Renal cortex interstitium (tissue), 11 donors: ENCODE results near the gene IDH2. TPM values are rescaled to one million over a fixed set of nuclear protein-coding genes. Genes with fewer than 3 reads are reported as not detected.
"Not testable (repeated sequence)": the region's sequence is repeated elsewhere in the genome, so short reads cannot be mapped to it uniquely, and the experiment has no call there.

ENCODE experiments used
- DNase-seq, 11 donors: peaks; one replicate each; pipeline ENCODE4 v3.0.0-alpha.2; 2013; ENCODE audit warnings: low read depth in 9 of 11, low spot score in 4 of 11; ENCODE audit errors: extremely low read depth in 1 of 11
- polyA plus RNA-seq, 3 donors: library from polyadenylated mRNA; unstranded; fragments of 120-200 nt; gene quantifications; one replicate each; pipeline ENCODE4 v1.2.1, GENCODE V29; 2013; ENCODE audit not compliant: insufficient read length in 3 of 3

IDH2 gene
- polyA plus RNA-seq, 3 donors, result 175 to 241 (median 184) TPM

DNA sequence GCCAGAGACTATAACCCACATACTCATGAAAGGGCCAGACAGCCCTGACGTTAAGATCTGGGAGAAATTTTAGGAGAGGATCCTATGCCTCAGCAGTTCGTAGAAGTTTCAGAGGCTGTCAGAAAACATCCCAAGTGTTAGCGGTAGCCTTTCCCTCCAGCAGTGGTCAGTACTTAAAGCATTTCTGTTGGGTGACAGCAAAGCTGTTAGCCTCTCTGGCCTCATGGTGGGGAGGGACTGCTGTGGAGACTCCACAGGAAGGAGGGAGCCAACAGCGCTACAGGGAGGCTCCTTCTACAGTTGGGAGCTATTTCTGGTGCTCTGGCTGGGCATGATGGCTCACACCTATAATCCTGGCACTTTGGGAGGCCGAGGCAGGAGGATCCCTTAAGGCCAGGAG, 27.4 kb downstream of the IDH2 start:
- DNase-seq, result no peak

DNA sequence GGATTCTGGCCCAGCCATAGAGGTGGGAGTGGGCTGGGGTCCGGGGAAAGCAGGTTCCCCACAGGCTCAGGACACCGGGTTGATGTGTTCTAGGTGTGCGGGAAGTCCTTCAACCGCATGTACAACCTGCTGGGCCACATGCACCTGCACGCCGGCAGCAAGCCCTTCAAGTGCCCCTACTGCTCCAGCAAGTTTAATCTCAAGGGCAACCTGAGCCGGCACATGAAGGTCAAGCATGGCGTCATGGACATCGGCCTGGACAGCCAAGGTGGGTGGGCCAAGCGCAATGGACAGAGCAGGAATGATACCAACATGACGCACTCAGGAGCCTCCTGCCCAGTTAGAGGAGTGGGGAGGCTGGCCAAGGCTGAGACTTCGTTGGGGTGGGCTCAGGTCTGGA, 28.2 kb downstream of the IDH2 start:
- DNase-seq, result no peak

DNA sequence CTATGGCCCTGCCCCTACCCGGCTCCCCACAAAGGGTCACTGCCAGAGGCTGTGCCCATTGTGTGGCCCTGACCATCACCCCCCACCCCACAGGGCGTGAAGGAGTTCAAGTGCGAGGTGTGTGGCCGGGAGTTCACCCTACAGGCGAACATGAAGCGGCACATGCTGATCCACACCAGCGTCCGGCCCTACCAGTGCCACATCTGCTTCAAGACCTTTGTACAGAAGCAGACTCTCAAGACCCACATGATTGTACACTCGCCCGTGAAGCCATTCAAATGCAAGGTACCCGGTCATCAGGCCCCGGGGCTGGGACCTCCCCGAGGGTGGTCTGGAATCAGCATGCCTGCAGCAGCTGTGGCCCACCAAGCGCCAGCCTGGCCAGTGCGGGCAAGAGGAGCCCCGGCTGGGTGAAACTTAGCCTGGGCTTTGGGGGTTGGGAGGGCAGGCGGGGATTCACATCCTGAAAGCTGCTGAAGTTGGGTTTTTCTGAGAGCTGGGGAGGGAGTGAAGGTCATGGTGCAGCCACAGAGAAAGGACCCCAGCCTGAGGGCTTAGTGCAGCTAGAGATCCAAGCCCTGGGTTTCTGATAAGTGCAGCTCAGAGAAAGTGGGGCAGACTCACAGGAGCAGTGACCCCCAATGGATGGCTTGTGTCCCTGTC, 29.2 kb downstream of the IDH2 start:
- no peak for DNase-seq

DNA sequence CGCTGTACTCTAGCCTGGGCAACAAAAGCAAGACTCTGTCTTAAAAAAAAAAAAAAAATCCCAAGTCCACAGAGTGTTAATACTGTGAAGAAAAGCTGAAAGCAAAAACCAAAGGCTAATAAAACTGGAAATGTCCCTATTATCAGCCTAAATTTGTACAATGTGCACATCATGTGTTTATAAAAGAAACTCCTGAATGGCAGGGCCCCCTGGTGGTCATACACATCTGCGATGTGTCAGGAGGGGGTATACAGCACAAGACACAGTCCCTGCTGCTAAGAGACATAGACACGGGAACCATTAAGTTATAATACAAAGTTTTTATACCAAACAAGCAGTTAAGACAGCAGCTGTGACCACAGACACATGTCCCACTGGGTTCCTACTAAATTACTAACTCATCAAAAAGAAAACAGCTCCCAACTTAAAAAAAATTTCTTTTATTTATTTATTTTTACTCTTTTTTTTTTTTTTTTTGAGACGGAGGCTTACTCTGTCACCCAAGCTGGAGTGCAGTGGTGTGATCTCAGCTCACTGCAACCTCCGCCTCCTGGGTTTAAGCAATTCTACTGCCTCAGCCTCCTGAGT, 31.0 kb downstream of the IDH2 start:
- DNase-seq, result peak in 9 of 11 donors; percentile 62 to 79 (median 73)

DNA sequence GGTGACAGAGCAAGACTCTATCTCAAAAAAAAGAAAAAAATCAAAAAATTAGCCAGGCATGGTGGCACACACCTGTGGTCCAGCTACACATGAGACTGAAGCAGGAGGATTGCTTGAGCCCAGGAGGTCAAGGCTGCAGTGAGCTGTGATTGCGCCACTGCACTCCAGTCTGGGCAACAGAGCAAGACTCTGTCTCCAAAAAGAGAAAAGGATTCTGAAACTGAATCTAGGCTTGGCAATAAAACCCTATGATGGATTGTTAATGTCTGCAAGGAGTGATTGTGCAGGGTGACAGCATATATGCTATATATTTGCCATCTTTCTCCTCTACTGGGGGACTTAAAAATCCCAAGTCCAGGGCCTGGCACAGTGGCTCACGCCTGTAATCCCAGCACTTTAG, 31.6 kb downstream of the IDH2 start:
- DNase-seq, result not testable (repeated sequence)

DNA sequence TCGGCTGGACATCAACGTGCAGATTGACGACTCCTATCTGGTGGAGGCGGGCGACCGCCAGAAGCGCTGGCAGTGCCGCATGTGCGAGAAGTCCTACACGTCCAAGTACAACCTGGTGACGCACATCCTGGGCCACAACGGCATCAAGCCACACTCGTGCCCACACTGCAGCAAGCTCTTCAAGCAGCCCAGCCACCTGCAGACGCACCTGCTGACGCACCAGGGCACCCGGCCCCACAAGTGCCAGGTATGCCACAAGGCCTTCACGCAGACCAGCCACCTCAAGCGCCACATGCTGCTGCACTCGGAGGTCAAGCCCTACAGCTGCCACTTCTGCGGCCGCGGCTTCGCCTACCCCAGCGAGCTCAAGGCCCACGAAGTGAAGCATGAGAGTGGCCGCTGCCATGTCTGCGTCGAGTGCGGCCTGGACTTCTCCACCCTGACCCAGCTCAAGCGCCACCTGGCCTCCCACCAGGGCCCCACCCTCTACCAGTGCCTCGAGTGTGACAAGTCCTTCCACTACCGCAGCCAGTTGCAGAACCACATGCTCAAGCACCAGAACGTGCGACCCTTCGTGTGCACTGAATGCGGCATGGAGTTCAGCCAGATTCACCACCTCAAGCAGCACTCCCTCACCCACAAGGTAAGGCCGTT, 34.2 kb downstream of the IDH2 start:
- no peak for DNase-seq

DNA sequence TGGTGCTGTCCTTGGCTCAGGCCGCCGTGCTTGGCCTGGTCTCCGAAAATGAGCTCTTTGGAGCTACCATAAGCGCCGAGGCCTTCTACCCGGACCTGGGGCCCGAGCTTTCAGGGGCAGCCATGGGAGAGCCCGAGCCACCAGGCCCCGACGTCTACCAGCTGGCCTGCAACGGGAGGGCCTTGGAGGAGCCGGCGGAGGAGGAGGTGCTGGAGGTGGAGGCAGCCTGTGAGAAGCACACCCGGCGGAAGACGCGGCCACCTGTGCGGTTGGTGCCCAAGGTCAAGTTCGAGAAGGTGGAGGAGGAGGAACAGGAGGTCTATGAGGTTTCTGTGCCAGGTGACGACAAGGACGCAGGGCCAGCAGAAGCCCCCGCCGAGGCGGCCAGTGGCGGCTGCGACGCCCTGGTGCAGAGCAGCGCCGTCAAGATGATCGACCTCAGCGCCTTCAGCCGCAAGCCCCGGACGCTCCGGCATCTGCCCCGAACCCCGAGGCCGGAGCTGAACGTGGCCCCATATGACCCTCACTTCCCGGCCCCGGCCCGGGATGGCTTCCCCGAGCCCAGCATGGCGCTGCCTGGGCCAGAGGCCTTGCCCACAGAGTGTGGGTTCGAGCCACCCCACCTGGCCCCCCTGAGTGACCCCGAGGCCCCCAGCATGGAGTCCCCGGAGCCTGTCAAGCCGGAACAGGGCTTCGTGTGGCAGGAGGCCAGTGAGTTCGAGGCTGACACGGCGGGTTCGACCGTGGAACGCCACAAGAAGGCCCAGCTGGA, 34.9 kb downstream of the IDH2 start:
- no peak for DNase-seq

DNA sequence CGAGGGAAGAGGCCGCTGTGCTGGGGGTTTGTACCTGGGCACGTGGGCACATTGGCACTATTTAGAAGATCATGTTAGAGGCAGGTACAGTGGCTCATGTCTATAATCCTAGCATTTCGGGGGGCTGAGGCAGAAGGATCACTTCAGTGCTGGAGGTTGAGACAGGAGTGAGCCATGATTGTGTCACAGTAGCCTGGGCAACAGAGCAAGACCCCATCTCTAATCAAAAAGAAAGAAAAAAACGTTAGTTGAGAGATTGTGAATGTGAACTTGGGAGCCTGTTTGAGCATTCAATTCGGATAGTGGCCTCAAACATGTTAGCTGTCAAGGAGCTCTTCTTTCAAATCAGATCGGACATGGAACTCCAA, 36.6 kb downstream of the IDH2 start:
- DNase-seq, result no peak

DNA sequence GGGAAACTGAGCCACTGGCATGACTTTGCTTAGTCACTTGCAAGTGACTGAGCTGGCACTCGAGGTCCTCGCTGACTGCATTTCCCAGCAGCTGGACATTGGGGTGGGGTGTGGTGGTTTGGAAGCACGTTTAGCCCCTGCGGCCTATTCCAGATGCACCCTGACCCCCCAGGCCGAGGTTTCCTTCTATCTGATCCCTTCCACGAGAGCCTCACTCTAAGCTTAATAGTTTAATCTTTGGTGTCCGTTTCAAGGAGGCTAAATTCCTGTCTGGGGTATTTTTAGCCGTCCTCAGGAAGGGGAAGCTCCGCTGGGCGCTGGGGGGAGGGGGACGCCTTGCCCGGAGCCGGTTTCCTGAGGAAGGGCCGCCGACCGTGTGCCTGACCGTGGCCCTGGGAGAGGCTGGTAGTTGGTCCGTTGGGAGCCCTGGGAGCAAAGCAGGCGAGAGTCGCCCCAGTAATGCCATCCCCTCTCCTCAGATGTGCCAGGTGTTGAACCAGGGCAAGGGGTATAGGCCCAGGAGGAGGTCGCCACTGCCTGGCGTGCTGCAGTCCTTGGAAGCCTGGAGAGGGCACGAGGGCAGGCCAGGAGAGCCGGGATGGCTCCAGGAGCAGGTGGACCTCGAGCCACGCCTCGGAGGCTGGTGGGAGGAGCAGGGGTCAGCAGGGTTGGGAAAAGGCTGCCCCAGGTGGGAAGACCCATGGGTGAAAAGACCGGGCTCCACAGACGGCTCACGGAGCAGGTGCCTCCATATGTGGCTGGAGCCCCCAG, 37.2 kb downstream of the IDH2 start:
- no peak for DNase-seq

DNA sequence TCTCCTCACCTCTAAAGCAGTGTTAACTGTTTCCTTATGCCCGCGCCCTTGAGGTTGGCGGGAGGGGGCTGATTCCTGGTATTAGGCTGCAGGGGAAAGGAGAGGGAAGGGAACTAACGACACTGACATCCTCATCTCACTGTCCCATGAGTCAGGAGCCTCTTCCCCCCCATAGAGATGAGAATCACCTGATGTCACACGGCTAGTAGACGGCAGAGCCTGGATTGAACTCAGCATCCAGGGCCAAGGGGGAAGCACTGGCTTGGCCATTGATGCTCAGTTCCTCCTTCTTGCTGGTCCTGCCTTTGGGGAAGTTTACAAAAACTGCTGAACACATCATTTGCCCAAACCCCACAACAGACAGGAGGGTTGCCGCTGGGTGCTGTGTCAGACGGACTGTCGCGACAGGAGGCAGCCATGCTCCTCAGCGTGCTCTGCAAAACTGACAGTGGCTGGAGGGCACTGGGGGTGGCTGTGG, 38.5 kb downstream of the IDH2 start:
- DNase-seq, result no peak

DNA sequence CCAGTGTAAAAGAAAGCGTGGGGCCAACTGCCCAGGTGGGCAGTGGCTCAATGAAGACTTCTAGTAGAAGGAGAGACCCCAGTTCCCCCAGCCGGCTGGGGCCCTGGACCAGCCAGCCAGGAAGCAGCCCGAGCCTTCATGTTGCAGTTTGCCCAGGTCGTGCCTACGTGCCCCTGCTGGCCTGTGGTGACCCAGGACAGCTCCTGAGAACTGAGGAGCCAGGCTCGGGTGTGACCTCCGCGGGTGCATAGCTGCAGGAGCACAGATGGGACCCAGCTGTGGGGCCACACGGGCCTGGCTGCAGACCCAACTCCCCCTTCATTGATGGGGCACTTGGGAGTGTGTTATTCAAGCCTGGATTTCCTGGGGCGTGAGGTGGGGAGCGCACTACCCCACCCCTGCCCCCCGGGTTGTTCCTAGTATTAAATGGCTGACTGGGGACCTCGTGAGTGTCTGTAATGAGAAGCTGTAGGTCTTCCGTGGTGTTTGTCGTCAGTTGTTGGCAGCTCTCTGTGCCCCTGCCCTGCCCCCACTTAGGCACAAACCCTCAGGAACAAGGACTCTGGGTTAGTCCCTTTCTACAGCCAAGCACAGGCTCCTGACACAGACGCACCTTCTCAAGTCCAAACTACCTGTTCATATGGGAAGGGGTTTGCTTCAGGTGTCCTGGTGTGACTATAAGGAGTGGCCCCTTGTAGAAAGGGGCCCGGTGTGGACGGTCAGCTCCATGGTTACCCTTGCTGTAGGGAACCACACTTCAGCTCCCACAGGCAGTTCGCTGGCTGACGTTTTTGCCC, 39.1 kb downstream of the IDH2 start:
- no peak for DNase-seq

DNA sequence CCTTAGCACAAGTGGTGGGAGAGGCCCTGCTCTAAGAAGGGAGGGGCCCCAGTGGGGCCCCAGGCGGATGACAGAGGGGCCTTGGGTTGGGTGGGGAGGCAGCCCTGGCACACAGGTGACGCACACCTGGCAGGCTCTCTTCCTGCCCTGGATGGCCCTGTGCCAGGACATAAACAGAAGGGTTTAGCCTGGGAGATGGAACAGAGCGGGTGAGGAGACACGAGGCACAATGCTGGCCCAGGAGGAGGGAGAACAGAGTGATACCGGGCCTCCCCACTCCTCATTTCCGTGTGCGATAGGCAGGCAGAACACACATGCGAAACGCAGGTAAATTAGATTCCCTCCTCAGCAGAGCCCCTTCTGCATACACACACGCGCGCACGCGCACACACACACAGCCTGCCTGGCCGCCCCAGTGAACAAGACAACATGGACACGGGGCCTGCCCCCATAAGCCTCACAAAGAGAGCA, 39.8 kb downstream of the IDH2 start:
- no peak for DNase-seq

DNA sequence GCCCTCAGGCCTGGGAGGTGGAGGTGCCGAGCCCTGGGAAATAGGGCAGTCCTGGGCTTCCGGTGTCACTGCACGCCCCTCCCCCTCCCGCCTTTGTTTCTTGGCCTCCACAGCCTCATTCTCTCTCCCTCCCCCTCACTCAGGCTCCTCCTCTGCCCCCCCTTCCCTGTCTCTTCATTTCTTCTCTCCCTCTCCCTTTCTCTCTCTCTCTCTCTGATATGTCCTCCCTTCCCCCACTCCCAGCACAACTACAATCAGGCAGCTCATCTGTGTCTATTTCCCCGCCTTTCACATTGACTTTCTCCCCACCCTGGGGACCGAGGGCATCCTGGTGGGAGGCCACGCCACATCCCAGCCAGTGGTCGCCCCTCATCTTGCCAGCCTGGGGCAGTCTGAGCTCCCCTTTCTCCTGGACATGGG, 40.2 kb downstream of the IDH2 start:
- DNase-seq, result peak in 1 of 11 donors; percentile 50

DNA sequence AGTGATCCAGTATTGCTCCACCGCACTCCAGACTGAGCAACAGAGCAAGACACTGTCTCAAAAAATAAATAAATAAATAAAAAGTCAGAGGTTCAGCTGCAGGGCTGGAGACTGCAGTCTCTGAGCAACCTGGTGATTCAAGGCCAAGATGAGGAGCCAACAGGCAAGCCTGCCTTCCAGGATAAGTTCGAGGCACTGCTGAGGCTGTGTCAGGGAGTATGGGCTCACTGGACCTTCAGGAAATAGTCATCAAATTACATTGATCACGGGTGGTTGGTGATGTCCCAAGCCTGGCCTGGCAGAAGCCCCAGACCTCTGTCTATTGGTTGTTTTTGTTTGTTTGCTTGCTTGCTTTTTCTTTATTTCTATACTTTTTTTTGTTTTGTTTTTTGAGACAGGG, 41.5 kb downstream of the IDH2 start:
- DNase-seq, result no peak

DNA sequence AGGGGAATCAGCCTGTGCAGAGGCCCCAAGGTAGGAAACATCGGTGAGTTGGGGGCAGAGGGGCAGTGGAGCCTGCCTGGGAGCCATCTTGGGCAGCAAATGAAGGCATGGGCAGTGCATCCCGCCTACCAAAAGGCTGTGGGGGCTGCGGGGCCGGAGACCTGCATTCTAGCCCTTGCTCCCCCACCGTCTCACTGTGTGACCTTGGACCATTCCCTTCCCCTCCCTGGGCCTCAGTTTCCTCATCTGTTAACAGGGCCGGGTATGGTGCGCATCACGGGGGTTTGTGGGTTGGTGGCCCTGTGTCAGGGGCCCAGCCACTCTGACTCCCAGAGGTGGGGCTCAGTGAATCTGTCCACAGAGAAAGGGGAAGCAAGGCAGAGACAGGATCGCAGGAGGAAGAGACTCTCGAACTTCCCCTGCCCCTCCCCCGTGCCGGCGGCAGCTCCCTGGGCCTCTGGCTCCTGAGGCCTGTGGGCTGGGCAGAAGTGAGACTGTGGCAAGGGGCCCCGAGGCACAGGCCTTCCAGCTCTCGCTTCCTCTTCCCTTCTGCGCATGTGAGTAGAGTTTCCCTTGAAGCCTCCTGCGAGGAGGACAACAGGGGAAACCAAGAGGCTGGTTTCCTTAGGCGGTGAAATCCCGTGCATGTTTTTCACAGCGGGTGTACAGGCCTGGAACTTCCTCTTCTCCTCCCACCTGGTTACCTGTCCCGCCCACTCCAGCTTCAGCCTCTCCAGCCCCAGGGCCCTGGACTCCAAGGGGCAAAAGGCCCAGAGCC, 42.9 kb downstream of the IDH2 start:
- DNase-seq, result no peak

DNA sequence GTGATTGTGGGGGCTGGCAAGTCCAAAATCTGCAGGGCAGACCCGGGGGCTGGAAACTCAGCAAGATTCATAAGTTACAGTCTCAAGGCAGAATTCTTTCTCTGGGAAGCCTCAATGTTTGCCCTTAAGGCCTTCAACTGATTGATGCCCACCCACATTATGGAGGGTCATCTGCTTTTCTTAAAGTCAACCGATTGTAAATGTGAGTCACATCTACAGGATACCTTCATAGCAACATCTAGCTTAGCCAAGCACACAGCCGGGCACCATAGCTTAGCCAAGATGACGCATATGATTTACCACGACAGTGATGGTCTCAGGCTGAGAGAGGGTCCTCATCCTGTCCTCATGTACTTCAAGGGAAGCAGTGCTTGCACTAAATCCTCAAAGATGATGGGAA, 43.5 kb downstream of the IDH2 start:
- no peak for DNase-seq

DNA sequence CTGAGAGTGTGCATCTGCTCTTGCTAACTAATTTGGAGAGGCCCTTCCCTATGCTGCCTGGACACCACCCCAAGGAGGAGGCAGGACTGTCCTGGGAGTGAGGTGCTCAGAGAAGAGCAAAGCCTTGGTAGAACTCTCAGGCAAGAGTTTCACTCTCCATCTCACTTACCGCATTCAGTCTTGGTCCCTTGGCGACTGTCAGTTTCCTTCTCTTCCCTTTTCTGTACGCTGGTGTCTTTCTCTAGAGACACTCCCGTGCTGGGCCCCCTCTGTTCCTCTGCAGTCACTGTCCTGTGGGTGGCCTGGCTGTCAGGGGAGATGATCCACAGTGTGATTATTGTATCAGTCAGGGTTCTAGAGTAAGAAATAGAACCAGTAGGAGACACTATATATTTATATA, 44.0 kb downstream of the IDH2 start:
- no peak for DNase-seq

DNA sequence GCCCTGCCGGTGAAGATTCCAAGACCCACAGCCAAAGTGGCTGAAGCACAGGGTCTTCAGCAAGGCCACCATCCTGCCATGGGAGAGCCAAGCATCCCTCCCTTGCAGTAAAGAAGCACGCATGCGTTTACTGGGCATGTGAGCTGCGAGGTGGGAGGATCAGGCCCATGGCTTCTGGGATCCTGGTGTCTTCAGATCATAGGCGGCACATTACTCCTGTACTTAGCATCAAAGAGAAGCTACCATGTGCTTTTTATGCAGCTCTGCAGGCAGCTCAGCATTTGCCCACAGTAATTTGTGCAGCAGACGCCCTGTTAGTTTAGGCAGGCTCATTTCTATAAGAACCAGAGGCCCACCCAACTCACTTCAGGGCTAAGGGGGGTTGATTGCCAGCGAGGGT, 45.7 kb downstream of the IDH2 start:
- no peak for DNase-seq
